K562 (cell line): Measurements from ENCODE around the gene TLCD1. TPM values are rescaled to one million over a fixed set of nuclear protein-coding genes. Genes with fewer than 3 reads are reported as not detected.

Experiments used
- CHD2 ChIP-seq: IDR thresholded peaks from 2 replicates; pipeline ENCODE4 v1.6.1; 2011; ENCODE audit warnings: low read depth, low read length
- DPF2 ChIP-seq: fragments of 450-650 bp; IDR thresholded peaks from 2 replicates; pipeline ENCODE4 v1.6.1; 2016
- HLTF ChIP-seq: fragments of 450-650 bp; IDR thresholded peaks from 2 replicates; pipeline ENCODE4 v1.6.1; 2016
- JUNB ChIP-seq: fragments of 450-650 bp; formaldehyde crosslinking; conservative IDR thresholded peaks from 2 replicates; pipeline ENCODE4 v1.4.0; 2020; ENCODE audit warnings: mild to moderate bottlenecking
- KLF13 ChIP-seq: fragments of 450-650 bp; IDR thresholded peaks from 2 replicates; pipeline ENCODE4 v1.6.1; 2016; ENCODE audit warnings: missing genetic modification characterization, low read depth, mild to moderate bottlenecking, missing compliant biosample characterization, moderate library complexity, borderline replicate concordance
- MCM2 ChIP-seq: fragments of 450-650 bp; IDR thresholded peaks from 2 replicates; pipeline ENCODE4 v1.6.1; 2017; ENCODE audit warnings: low read depth, mild to moderate bottlenecking
- NONO ChIP-seq, 2 experiments: fragments of 200-400 bp in 1 of 2; fragments of 450-650 bp in 1 of 2; formaldehyde crosslinking in 1 of 2; IDR thresholded peaks; 2 replicates each; pipeline ENCODE4 v1.6.1; 2017; ENCODE audit warnings: low read depth in 2 of 2, mild to moderate bottlenecking in 2 of 2, moderate library complexity in 2 of 2, low read length in 1 of 2
- SRSF1 ChIP-seq: fragments of 200-400 bp; formaldehyde crosslinking; IDR thresholded peaks from 2 replicates; pipeline ENCODE4 v1.6.1; 2017; ENCODE audit warnings: mild to moderate bottlenecking, low read depth, low read length, moderate library complexity
- TBL1XR1 ChIP-seq, 2 experiments: IDR thresholded peaks; 2 replicates each; pipeline ENCODE4 v1.6.1; 2012; ENCODE audit warnings: improper control_type of control experiment in 2 of 2, low read length in 2 of 2, mild to moderate bottlenecking in 1 of 2
- polyA plus RNA-seq, 8 experiments: library from polyadenylated mRNA; depleted of rRNA in 4 of 8; stranded (reverse) in 5 of 8; unstranded in 3 of 8; fragments of >200 nt; fragmentation: Nextera tagmentation in 2 of 8; fragmentation: Illumina TruSeq in 1 of 8; extraction: Ambion mirVana in 2 of 8; extraction: Trizol in 1 of 8; gene quantifications; 2 replicates each; pipeline versions ENCODE4 v1.2.1 to v1.2.3, GENCODE V29; 2011 to 2014; ENCODE audit warnings: inconsistent platforms in 1 of 8, missing spikeins in 1 of 8
- total RNA-seq, 7 experiments: library from RNA; depleted of rRNA in 6 of 7; stranded (reverse); fragments of >200 nt in 6 of 7; fragmentation: Illumina TruSeq in 2 of 7; extraction: Trizol in 2 of 7; gene quantifications; 2 replicates each; pipeline versions ENCODE4 v1.2.1 to v1.2.3, GENCODE V29; 2011 to 2021; ENCODE audit warnings: low replicate concordance in 1 of 7
- TF ChIP-seq, protein P1 (sequence below): fragments of 200-800 bp; sonication (Bioruptor generic); IDR thresholded peaks from 2 replicates; pipeline ENCODE4 v1.6.1; 2016; ENCODE audit warnings: missing genetic modification characterization, missing compliant biosample characterization
- TF ChIP-seq, protein P2 (sequence below): sonication (generic); formaldehyde crosslinking; IDR thresholded peaks from 2 replicates; pipeline ENCODE4 v1.8.0; 2023; ENCODE audit warnings: mild to moderate bottlenecking, missing genetic modification reagents
- TF ChIP-seq, protein P3 (sequence below): fragments of 450-650 bp; formaldehyde crosslinking; IDR thresholded peaks from 2 replicates; pipeline ENCODE4 v1.4.0; 2020; ENCODE audit warnings: mild to moderate bottlenecking, moderate library complexity
- TF ChIP-seq, protein P4 (sequence below): fragments of 250-450 bp; sonication (Bioruptor Pico); IDR thresholded peaks from 2 replicates; pipeline ENCODE4 v1.4.0; 2020; ENCODE audit warnings: mild to moderate bottlenecking, moderate library complexity

TLCD1 gene
- total and polyA plus RNA-seq, 9 of the 15 experiments (the other 6 are each of a cell fraction or from before 2014, with no cell fraction given) = 6.8 to 37.7 (median 21.7) TPM

DNA sequence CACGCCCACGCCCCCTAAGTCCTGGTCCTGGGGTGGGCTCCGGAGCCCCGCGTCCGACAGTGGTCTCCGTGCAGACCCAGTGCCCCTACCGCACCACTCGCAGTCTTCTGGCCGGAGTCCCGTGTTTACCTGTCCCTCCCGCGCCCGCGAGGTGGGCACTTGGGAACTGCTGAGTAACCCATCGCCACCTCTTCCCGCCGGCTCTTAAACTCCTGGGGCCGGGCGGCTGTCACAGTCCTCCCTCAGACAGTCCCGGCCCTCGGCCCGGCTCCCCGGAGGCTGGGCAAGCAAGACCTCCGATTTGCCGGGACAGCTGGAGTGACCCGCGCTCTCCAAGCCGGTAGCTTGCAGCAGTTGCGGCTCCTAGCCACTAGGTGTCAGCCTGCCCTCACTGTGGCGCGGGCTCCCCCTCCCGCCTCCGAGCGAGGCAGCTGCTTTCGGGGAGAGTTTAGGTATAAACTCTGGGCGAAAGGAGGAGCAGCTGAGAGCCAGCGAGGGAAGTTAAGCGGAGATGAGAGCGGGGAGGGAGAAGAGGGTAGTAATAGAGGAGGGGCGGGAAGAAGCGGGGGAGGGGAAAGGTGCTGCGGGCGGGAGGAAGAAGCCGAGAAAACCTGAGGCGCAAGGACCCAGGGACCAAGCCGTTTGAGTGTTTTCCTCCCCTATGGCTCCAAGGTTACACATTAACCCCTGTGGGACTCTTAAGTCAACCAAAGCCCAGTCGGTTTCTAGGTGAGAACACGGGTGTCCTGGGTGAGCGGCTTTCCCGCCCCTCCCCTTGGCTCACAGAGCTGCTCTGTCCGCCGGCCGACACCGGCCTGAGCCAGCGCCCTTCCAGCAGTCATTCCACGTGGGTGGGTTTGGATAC lies 826 bp upstream of the TLCD1 start (continued):
- TF ChIP-seq, protein P1, sequence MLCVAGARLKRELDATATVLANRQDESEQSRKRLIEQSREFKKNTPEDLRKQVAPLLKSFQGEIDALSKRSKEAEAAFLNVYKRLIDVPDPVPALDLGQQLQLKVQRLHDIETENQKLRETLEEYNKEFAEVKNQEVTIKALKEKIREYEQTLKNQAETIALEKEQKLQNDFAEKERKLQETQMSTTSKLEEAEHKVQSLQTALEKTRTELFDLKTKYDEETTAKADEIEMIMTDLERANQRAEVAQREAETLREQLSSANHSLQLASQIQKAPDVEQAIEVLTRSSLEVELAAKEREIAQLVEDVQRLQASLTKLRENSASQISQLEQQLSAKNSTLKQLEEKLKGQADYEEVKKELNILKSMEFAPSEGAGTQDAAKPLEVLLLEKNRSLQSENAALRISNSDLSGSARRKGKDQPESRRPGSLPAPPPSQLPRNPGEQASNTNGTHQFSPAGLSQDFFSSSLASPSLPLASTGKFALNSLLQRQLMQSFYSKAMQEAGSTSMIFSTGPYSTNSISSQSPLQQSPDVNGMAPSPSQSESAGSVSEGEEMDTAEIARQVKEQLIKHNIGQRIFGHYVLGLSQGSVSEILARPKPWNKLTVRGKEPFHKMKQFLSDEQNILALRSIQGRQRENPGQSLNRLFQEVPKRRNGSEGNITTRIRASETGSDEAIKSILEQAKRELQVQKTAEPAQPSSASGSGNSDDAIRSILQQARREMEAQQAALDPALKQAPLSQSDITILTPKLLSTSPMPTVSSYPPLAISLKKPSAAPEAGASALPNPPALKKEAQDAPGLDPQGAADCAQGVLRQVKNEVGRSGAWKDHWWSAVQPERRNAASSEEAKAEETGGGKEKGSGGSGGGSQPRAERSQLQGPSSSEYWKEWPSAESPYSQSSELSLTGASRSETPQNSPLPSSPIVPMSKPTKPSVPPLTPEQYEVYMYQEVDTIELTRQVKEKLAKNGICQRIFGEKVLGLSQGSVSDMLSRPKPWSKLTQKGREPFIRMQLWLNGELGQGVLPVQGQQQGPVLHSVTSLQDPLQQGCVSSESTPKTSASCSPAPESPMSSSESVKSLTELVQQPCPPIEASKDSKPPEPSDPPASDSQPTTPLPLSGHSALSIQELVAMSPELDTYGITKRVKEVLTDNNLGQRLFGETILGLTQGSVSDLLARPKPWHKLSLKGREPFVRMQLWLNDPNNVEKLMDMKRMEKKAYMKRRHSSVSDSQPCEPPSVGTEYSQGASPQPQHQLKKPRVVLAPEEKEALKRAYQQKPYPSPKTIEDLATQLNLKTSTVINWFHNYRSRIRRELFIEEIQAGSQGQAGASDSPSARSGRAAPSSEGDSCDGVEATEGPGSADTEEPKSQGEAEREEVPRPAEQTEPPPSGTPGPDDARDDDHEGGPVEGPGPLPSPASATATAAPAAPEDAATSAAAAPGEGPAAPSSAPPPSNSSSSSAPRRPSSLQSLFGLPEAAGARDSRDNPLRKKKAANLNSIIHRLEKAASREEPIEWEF (CRISPR knock-in tag) = no peak
- no peak for TF ChIP-seq MCM2
- TF ChIP-seq JUNB (CRISPR knock-in tag) = no peak
- TF ChIP-seq TBL1XR1 (IDR thresholded peaks at IDR 0.05; ENCODE audit: low read length in 2 of 2) = peak; percentile 52 to 57; a peak in 2 of 4 replicates
- TF ChIP-seq, protein P2, sequence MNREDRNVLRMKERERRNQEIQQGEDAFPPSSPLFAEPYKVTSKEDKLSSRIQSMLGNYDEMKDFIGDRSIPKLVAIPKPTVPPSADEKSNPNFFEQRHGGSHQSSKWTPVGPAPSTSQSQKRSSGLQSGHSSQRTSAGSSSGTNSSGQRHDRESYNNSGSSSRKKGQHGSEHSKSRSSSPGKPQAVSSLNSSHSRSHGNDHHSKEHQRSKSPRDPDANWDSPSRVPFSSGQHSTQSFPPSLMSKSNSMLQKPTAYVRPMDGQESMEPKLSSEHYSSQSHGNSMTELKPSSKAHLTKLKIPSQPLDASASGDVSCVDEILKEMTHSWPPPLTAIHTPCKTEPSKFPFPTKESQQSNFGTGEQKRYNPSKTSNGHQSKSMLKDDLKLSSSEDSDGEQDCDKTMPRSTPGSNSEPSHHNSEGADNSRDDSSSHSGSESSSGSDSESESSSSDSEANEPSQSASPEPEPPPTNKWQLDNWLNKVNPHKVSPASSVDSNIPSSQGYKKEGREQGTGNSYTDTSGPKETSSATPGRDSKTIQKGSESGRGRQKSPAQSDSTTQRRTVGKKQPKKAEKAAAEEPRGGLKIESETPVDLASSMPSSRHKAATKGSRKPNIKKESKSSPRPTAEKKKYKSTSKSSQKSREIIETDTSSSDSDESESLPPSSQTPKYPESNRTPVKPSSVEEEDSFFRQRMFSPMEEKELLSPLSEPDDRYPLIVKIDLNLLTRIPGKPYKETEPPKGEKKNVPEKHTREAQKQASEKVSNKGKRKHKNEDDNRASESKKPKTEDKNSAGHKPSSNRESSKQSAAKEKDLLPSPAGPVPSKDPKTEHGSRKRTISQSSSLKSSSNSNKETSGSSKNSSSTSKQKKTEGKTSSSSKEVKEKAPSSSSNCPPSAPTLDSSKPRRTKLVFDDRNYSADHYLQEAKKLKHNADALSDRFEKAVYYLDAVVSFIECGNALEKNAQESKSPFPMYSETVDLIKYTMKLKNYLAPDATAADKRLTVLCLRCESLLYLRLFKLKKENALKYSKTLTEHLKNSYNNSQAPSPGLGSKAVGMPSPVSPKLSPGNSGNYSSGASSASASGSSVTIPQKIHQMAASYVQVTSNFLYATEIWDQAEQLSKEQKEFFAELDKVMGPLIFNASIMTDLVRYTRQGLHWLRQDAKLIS = peak; percentile 78; the same call in 1 of the 2 replicates
- TF ChIP-seq NONO (IDR thresholded peaks at IDR 0.05; ENCODE audit: low read depth in 2 of 2, low read length in 1 of 2) = no peak
- peak; percentile 25; the same call in 1 of the 2 replicates for TF ChIP-seq DPF2
- peak; percentile 60 for TF ChIP-seq KLF13
- peak; percentile 43; the same call in 1 of the 2 replicates for TF ChIP-seq CHD2
- TF ChIP-seq, protein P3, sequence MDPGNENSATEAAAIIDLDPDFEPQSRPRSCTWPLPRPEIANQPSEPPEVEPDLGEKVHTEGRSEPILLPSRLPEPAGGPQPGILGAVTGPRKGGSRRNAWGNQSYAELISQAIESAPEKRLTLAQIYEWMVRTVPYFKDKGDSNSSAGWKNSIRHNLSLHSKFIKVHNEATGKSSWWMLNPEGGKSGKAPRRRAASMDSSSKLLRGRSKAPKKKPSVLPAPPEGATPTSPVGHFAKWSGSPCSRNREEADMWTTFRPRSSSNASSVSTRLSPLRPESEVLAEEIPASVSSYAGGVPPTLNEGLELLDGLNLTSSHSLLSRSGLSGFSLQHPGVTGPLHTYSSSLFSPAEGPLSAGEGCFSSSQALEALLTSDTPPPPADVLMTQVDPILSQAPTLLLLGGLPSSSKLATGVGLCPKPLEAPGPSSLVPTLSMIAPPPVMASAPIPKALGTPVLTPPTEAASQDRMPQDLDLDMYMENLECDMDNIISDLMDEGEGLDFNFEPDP = no peak
- TF ChIP-seq, protein P4, sequence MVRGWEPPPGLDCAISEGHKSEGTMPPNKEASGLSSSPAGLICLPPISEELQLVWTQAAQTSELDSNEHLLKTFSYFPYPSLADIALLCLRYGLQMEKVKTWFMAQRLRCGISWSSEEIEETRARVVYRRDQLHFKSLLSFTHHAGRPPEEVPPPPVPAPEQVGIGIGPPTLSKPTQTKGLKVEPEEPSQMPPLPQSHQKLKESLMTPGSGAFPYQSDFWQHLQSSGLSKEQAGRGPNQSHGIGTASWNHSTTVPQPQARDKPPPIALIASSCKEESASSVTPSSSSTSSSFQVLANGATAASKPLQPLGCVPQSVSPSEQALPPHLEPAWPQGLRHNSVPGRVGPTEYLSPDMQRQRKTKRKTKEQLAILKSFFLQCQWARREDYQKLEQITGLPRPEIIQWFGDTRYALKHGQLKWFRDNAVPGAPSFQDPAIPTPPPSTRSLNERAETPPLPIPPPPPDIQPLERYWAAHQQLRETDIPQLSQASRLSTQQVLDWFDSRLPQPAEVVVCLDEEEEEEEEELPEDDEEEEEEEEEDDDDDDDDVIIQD (CRISPR knock-in tag) = no peak
- TF ChIP-seq HLTF = no peak; the same call in 1 of the 2 replicates
- TF ChIP-seq SRSF1 = no peak
